CD4-positive, CD25-positive, alpha-beta regulatory T cell (primary cell): ENCODE measurements around the gene YARS2. TPM values are rescaled to one million over a fixed set of nuclear protein-coding genes. Genes with fewer than 3 reads are reported as not detected.
A peak's percentile ranks its signal among the peaks of the same experiment; 100 is the strongest.
"Not testable (repeated sequence)": the region's sequence is repeated elsewhere in the genome, so short reads cannot be mapped to it uniquely, and the experiment has no call there.

Source experiments
- ATAC-seq, 2 donors: fragments of 150-1000 bp; cut with Tn5 transposase; one replicate each; pipeline ENCODE4 v1.10.0; 2021; ENCODE audit warnings: low read depth in 2 of 2, moderate number of reproducible peaks in 2 of 2, moderate library complexity in 1 of 2
- DNase-seq, 3 donors: peaks; one replicate each; pipeline versions ENCODE4 v3.0.0 to v3.0.0-alpha.2; 2012 to 2022; ENCODE audit warnings: mixed read lengths in 1 of 3
- H3K27ac ChIP-seq: one replicate; pipeline ENCODE4 v1.7.0; 2013; ENCODE audit warnings: mild to moderate bottlenecking, low read length; ENCODE audit not compliant: insufficient read depth, poor library complexity, severe bottlenecking
- H3K27me3 ChIP-seq: one replicate; pipeline ENCODE4 v1.7.0; 2013; ENCODE audit warnings: low read length; ENCODE audit not compliant: control insufficient read depth, insufficient read depth
- H3K36me3 ChIP-seq: one replicate; pipeline ENCODE4 v1.7.0; 2013; ENCODE audit warnings: mild to moderate bottlenecking, low read length, moderate library complexity; ENCODE audit not compliant: control insufficient read depth, insufficient read depth
- H3K4me1 ChIP-seq: 2 replicates; pipeline ENCODE4 v1.7.0; 2013; ENCODE audit warnings: mild to moderate bottlenecking, low read length; ENCODE audit not compliant: insufficient read depth, control insufficient read depth, poor library complexity, severe bottlenecking
- H3K4me3 ChIP-seq: one replicate; pipeline ENCODE4 v1.7.0; 2013; ENCODE audit warnings: low read depth, mild to moderate bottlenecking, low read length, moderate library complexity
- H3K9me3 ChIP-seq, 2 experiments: 1 replicate in 1 of 2; 2 replicates in 1 of 2; pipeline ENCODE4 v1.7.0; 2013; ENCODE audit warnings: low read length in 2 of 2, mild to moderate bottlenecking in 1 of 2, moderate library complexity in 1 of 2; ENCODE audit not compliant: control insufficient read depth in 2 of 2
- H3K27ac Mint-ChIP-seq, 3 donors: one replicate each; pipeline ENCODE4 v1.8.0; 2020 to 2022; ENCODE audit warnings: mild to moderate bottlenecking in 3 of 3, mixed read lengths in 3 of 3, moderate library complexity in 2 of 3
- H3K27me3 Mint-ChIP-seq: one replicate; pipeline ENCODE4 v1.8.0; 2022; ENCODE audit warnings: mild to moderate bottlenecking, mixed read lengths
- H3K36me3 Mint-ChIP-seq: one replicate; pipeline ENCODE4 v1.8.0; 2020; ENCODE audit warnings: mixed read lengths
- H3K4me1 Mint-ChIP-seq, 4 donors: one replicate each; pipeline ENCODE4 v1.8.0; 2020 to 2022; ENCODE audit warnings: mixed read lengths in 4 of 4, mild to moderate bottlenecking in 1 of 4
- H3K4me3 Mint-ChIP-seq, 4 donors: one replicate each; pipeline ENCODE4 v1.8.0; 2020 to 2022; ENCODE audit warnings: mild to moderate bottlenecking in 4 of 4, mixed read lengths in 4 of 4, moderate library complexity in 3 of 4
- H3K9me3 Mint-ChIP-seq, 7 donors: one replicate each; pipeline ENCODE4 v1.8.0; 2020 to 2022; ENCODE audit warnings: mixed read lengths in 7 of 7, mild to moderate bottlenecking in 3 of 7, moderate library complexity in 2 of 7
- polyA plus RNA-seq, 4 donors: library from polyadenylated mRNA; unstranded; fragments of 300-500 nt; fragmentation: Illumina TruSeq; gene quantifications; one replicate each; pipeline ENCODE4 v1.2.3, GENCODE V29; 2021
- total RNA-seq: library from RNA; stranded (reverse); gene quantifications from one replicate; pipeline ENCODE4 v1.2.3, GENCODE V29; 2022

YARS2 gene
- total and polyA plus RNA-seq, 5 donors from 2014 or later, result 15.9 to 20.6 (median 17.7) TPM

GRCh38 chr12:32702473-32702872 is 53.2 kb downstream of the YARS2 start:
- Mint-ChIP-seq H3K27ac (peak overlapping the region in 1 of 3 donors; percentile 9), H3K36me3 (peaks cover 10% of the 10 kb centered on the region), H3K9me3 (peaks cover 0 to 2% (median 0%) of the 10 kb centered on the region in 7 donors), H3K27me3 (no peaks in the 10 kb centered on the region), H3K4me3 (no peak overlapping the region), H3K4me1 (peaks cover 11 to 23% (median 14%) of the 10 kb centered on the region in 4 donors)
- Histone ChIP-seq H3K9me3 (no peaks in the 10 kb centered on the region), H3K27me3 (no peaks in the 10 kb centered on the region), H3K27ac (no peak overlapping the region), H3K4me1 (peaks cover 4% of the 10 kb centered on the region), H3K36me3 (peaks cover 8% of the 10 kb centered on the region), H3K4me3 (no peak overlapping the region)
- ATAC-seq, result no peak
- DNase-seq, result no peak

- not testable (repeated sequence) for H3K9me3 Mint-ChIP-seq, DNase-seq, H3K27ac ChIP-seq, H3K9me3 ChIP-seq, H3K4me3 ChIP-seq, H3K36me3 Mint-ChIP-seq, H3K27me3 ChIP-seq, H3K27me3 Mint-ChIP-seq, ATAC-seq, H3K4me3 Mint-ChIP-seq, H3K36me3 ChIP-seq, H3K4me1 ChIP-seq
- Mint-ChIP-seq H3K4me1 (peaks cover 9 to 22% (median 12%) of the 10 kb centered on the region in 4 donors), H3K27ac (peak overlapping the region in 1 of 3 donors; percentile 20)
Observed at GRCh38 chr12:32699437-32699836, 56.3 kb downstream of the YARS2 start.

GRCh38 chr12:32698285-32698684 is 57.4 kb downstream of the YARS2 start:
- H3K36me3 Mint-ChIP-seq, result peaks cover 4% of the 10 kb centered on the region

GRCh38 chr12:32697445-32697844 is 58.3 kb downstream of the YARS2 start:
- H3K4me3 ChIP-seq, result no peak overlapping the region
- H3K36me3 Mint-ChIP-seq, result peaks cover 4% of the 10 kb centered on the region
- peak overlapping the region; percentile 32 to 79 (median 34) for H3K27ac Mint-ChIP-seq
- H3K27me3 Mint-ChIP-seq, result no peaks in the 10 kb centered on the region
- peaks cover 0 to 2% (median 0%) of the 10 kb centered on the region in 7 donors for H3K9me3 Mint-ChIP-seq
- ATAC-seq (no peak), DNase-seq (no peak)
- H3K27me3 ChIP-seq, result no peaks in the 10 kb centered on the region
- H3K9me3 ChIP-seq, result no peaks in the 10 kb centered on the region
- peaks cover 18 to 25% (median 21%) of the 10 kb centered on the region in 4 donors for H3K4me1 Mint-ChIP-seq
- H3K27ac ChIP-seq, result no peak overlapping the region
- H3K4me1 ChIP-seq, result no peaks in the 10 kb centered on the region
- H3K36me3 ChIP-seq, result no peaks in the 10 kb centered on the region
- no peak overlapping the region for H3K4me3 Mint-ChIP-seq

More at GRCh38 chr12:32698285-32698684, 57.4 kb downstream of the YARS2 start:
- ATAC-seq (no peak), DNase-seq (no peak)
- H3K27ac Mint-ChIP-seq, result no peak overlapping the region
- Histone ChIP-seq H3K27me3 (no peaks in the 10 kb centered on the region), H3K36me3 (no peaks in the 10 kb centered on the region), H3K4me3 (no peak overlapping the region), H3K9me3 (no peaks in the 10 kb centered on the region), H3K27ac (no peak overlapping the region), H3K4me1 (no peaks in the 10 kb centered on the region)
- no peaks in the 10 kb centered on the region for H3K27me3 Mint-ChIP-seq
- no peak overlapping the region for H3K4me3 Mint-ChIP-seq
- H3K4me1 Mint-ChIP-seq, result peaks cover 12 to 22% (median 15%) of the 10 kb centered on the region in 4 donors
- peaks cover 0 to 2% (median 0%) of the 10 kb centered on the region in 7 donors for H3K9me3 Mint-ChIP-seq

Other genes with a start within 250 kb of the YARS2 start
- 61.6 TPM for gene DNM1L, start 76.6 kb downstream of the YARS2 start, total RNA-seq
- gene DNM1L, start 76.6 kb downstream of the YARS2 start, polyA plus RNA-seq, result 10 to 100 TPM; 16.2 to 17.8 (median 17.2) TPM
- gene PKP2, start 140.9 kb upstream of the YARS2 start, total RNA-seq, result 0.69 TPM
- under 1 TPM in 1 of 4 donors, not detected in 3; 0.05 TPM for gene PKP2, start 140.9 kb upstream of the YARS2 start, polyA plus RNA-seq